AG04450 (cell line): ENCODE data around the gene SEZ6L2. TPM values are rescaled to one million over a fixed set of nuclear protein-coding genes. Genes with fewer than 3 reads are reported as not detected.

ENCODE experiments used
- CTCF ChIA-PET: fragments of 300-600, 350-600 bp; formaldehyde crosslinking; extraction: SDS; loops from one replicate; lab custom pipeline; 2022; ENCODE audit warnings: antibody characterized with exemption, inconsistent platforms; lab: Charles Lee
- POLR2A ChIA-PET: fragments of 350-600 bp; formaldehyde crosslinking; extraction: SDS; loops from one replicate; lab custom pipeline; 2021; ENCODE audit warnings: antibody characterized with exemption, inconsistent platforms; lab: Yijun Ruan, JAX
- DNase-seq: peaks from one replicate; pipeline ENCODE4 v3.0.0-alpha.2; 2011; ENCODE audit warnings: low read depth, low spot score
- H3K27ac ChIP-seq: one replicate; pipeline ENCODE4 v1.5.1; 2012; ENCODE audit warnings: low read depth, low read length, control low read depth
- H3K27me3 ChIP-seq: one replicate; pipeline ENCODE4 v1.6.0; 2012; ENCODE audit warnings: low read length; ENCODE audit not compliant: control insufficient read depth, insufficient read depth
- H3K4me3 ChIP-seq: 2 replicates; pipeline ENCODE4 v1.5.1; 2011; ENCODE audit warnings: mild to moderate bottlenecking, low read depth, low read length, control low read depth
- H3K9me3 ChIP-seq: 2 replicates; pipeline ENCODE4 v1.5.1; 2012; ENCODE audit warnings: low read length; ENCODE audit not compliant: control insufficient read depth, insufficient read depth
- CTCF ChIP-seq: IDR thresholded peaks from 2 replicates; pipeline ENCODE4 v1.5.1; 2011; ENCODE audit warnings: low read depth, low read length, control low read depth, inconsistent platforms
- polyA plus RNA-seq: library from polyadenylated mRNA; depleted of rRNA; stranded (reverse); fragments of >200 nt; gene quantifications from 2 replicates; pipeline ENCODE4 v1.2.3, GENCODE V29; 2011

Gene SEZ6L2
- polyA plus RNA-seq, 1 experiment, result 5.0 TPM

GRCh38 chr16:29840240-29840639, 59.1 kb downstream of the SEZ6L2 start:
- POLR2A ChIA-PET, result interaction anchor here (0.7 kb wide), 1 partner anchor 577 kb away, joined by 11 read pairs; no protein-coding TSS in a partner anchor

GRCh38 chr16:29839822-29840221, 59.5 kb downstream of the SEZ6L2 start:
- CTCF ChIA-PET, result interaction anchor here (0.9 to 2.6 kb wide), 2 partner anchors 9 to 19 kb away, joined by 3 to 21 read pairs; no protein-coding TSS in a partner anchor
- TF ChIP-seq CTCF, result no peak
- H3K27me3 ChIP-seq, result no peaks in the 10 kb centered on the region
- H3K9me3 ChIP-seq, result no peaks in the 10 kb centered on the region; the same call in 1 of the 2 replicates
- no peak for DNase-seq
- H3K27ac ChIP-seq, result no peak overlapping the region
- POLR2A ChIA-PET, result interaction anchor here (0.7 kb wide), 1 partner anchor 578 kb away, joined by 11 read pairs; no protein-coding TSS in a partner anchor
- no peak overlapping the region for H3K4me3 ChIP-seq

More at GRCh38 chr16:29840240-29840639, 59.1 kb downstream of the SEZ6L2 start:
- Histone ChIP-seq H3K27ac (no peak overlapping the region), H3K27me3 (no peaks in the 10 kb centered on the region), H3K4me3 (no peak overlapping the region), H3K9me3 (no peaks in the 10 kb centered on the region; the same call in 1 of the 2 replicates)
- CTCF ChIA-PET, result interaction anchor here (2.6 kb wide), 1 partner anchor 8 kb away, joined by 21 read pairs; no protein-coding TSS in a partner anchor
- DNase-seq, result no peak
- TF ChIP-seq CTCF, result no peak

GRCh38 chr16:29837841-29838240, 61.5 kb downstream of the SEZ6L2 start:
- POLR2A ChIA-PET, result interaction anchor here (1.4 kb wide), 1 partner anchor 18 kb away, joined by 4 read pairs; the partner anchor contains the start of gene MVP
- CTCF ChIA-PET, result interaction anchor here (2.6 kb wide), 1 partner anchor 11 kb away, joined by 21 read pairs; no protein-coding TSS in a partner anchor
- DNase-seq, result no peak

GRCh38 chr16:29836623-29837022, 62.7 kb downstream of the SEZ6L2 start:
- H3K27ac ChIP-seq, result no peak overlapping the region
- H3K27me3 ChIP-seq, result no peaks in the 10 kb centered on the region
- CTCF ChIA-PET, result no interaction called here
- H3K9me3 ChIP-seq, result no peaks in the 10 kb centered on the region; the same call in 1 of the 2 replicates
- POLR2A ChIA-PET, result interaction anchor here (0.6 kb wide), 1 partner anchor 19 kb away, joined by 3 read pairs; no protein-coding TSS in a partner anchor
- no peak for DNase-seq
- no peak for TF ChIP-seq CTCF
- no peak overlapping the region for H3K4me3 ChIP-seq

More at GRCh38 chr16:29837841-29838240, 61.5 kb downstream of the SEZ6L2 start:
- H3K27ac ChIP-seq, result no peak overlapping the region
- no peak for TF ChIP-seq CTCF
- H3K9me3 ChIP-seq, result no peaks in the 10 kb centered on the region; the same call in 1 of the 2 replicates
- no peak overlapping the region for H3K4me3 ChIP-seq
- no peaks in the 10 kb centered on the region for H3K27me3 ChIP-seq

- no peak overlapping the region for H3K27ac ChIP-seq
- no peak for DNase-seq
- H3K9me3 ChIP-seq, result no peaks in the 10 kb centered on the region; the same call in 1 of the 2 replicates
- no peak overlapping the region for H3K4me3 ChIP-seq
- ChIA-PET POLR2A (interaction anchor here (0.6 to 0.7 kb wide), 3 partner anchors 11 to 28 kb away, joined by 3 to 8 read pairs (median 4); no protein-coding TSS in a partner anchor), CTCF (interaction anchor here (2.6 kb wide), 1 partner anchor 13 kb away, joined by 14 read pairs; no protein-coding TSS in a partner anchor)
- H3K27me3 ChIP-seq, result no peaks in the 10 kb centered on the region
- TF ChIP-seq CTCF, result no peak
Observed at GRCh38 chr16:29835926-29836325, 63.4 kb downstream of the SEZ6L2 start.
